Nephron (organoid): ENCODE results near the gene USH2A.

Source experiments
- H3K27ac Mint-ChIP-seq, 3 experiments: 2 replicates each; pipeline ENCODE4 v1.8.0; 2020; ENCODE audit warnings: mixed read lengths in 3 of 3, mild to moderate bottlenecking in 2 of 3, moderate library complexity in 1 of 3
- H3K27me3 Mint-ChIP-seq: 2 replicates; pipeline ENCODE4 v1.8.0; 2021; ENCODE audit warnings: low read depth, mild to moderate bottlenecking, moderate library complexity, mixed read lengths
- H3K36me3 Mint-ChIP-seq: 2 replicates; pipeline ENCODE4 v1.8.0; 2020; ENCODE audit warnings: low read depth, mixed read lengths
- H3K4me1 Mint-ChIP-seq: 2 replicates; pipeline ENCODE4 v1.8.0; 2020; ENCODE audit warnings: mixed read lengths
- H3K4me3 Mint-ChIP-seq, 3 experiments: 2 replicates each; pipeline ENCODE4 v1.8.0; 2020; ENCODE audit warnings: mild to moderate bottlenecking in 3 of 3, mixed read lengths in 3 of 3, moderate library complexity in 2 of 3
- H3K9me3 Mint-ChIP-seq: 2 replicates; pipeline ENCODE4 v1.8.0; 2020; ENCODE audit warnings: mixed read lengths
- CTCF ChIP-seq, 3 experiments: fragments of 200-600 bp; sonication (generic); IDR thresholded peaks; one replicate each; pipeline ENCODE4 v1.5.0; 2021; ENCODE audit warnings: antibody characterized with exemption in 3 of 3; ENCODE audit not compliant: unreplicated experiment in 3 of 3

Gene USH2A

GRCh38 chr1:215825056-215825455, 598.2 kb downstream of the USH2A start:
- Mint-ChIP-seq H3K27me3 (no peaks in the 10 kb centered on the region), H3K9me3 (peaks cover 12% of the 10 kb centered on the region), H3K27ac (no peak overlapping the region), H3K4me1 (no peaks in the 10 kb centered on the region), H3K4me3 (no peak overlapping the region), H3K36me3 (no peaks in the 10 kb centered on the region)
- no peak for TF ChIP-seq CTCF (IDR thresholded peaks at IDR 0.05; ENCODE audit: unreplicated experiment in 3 of 3)

GRCh38 chr1:215824245-215824644, 599.0 kb downstream of the USH2A start:
- Mint-ChIP-seq H3K9me3 (peaks cover 10% of the 10 kb centered on the region), H3K4me1 (no peaks in the 10 kb centered on the region), H3K27ac (no peak overlapping the region), H3K4me3 (no peak overlapping the region), H3K36me3 (no peaks in the 10 kb centered on the region), H3K27me3 (no peaks in the 10 kb centered on the region)
- peak; percentile 14 to 37 (median 20) for TF ChIP-seq CTCF (IDR thresholded peaks at IDR 0.05; ENCODE audit: unreplicated experiment in 3 of 3)

GRCh38 chr1:215819114-215819513, 604.1 kb downstream of the USH2A start:
- no peaks in the 10 kb centered on the region for H3K27me3 Mint-ChIP-seq
- no peaks in the 10 kb centered on the region for H3K4me1 Mint-ChIP-seq
- TF ChIP-seq CTCF (IDR thresholded peaks at IDR 0.05; ENCODE audit: unreplicated experiment in 3 of 3): no peak
- no peak overlapping the region for H3K27ac Mint-ChIP-seq
- H3K9me3 Mint-ChIP-seq: peaks cover 9% of the 10 kb centered on the region
- no peak overlapping the region for H3K4me3 Mint-ChIP-seq
- H3K36me3 Mint-ChIP-seq: no peaks in the 10 kb centered on the region

- Mint-ChIP-seq H3K4me1 (no peaks in the 10 kb centered on the region), H3K27me3 (no peaks in the 10 kb centered on the region), H3K36me3 (no peaks in the 10 kb centered on the region), H3K9me3 (peaks cover 14% of the 10 kb centered on the region), H3K27ac (no peak overlapping the region), H3K4me3 (no peak overlapping the region)
- TF ChIP-seq CTCF (IDR thresholded peaks at IDR 0.05; ENCODE audit: unreplicated experiment in 3 of 3): no peak
Measured at GRCh38 chr1:215807911-215808436, 615.3 kb downstream of the USH2A start.

GRCh38 chr1:215807218-215807617, 616.0 kb downstream of the USH2A start:
- Mint-ChIP-seq H3K27me3 (no peaks in the 10 kb centered on the region), H3K4me3 (no peak overlapping the region), H3K4me1 (no peaks in the 10 kb centered on the region), H3K9me3 (peaks cover 7% of the 10 kb centered on the region), H3K36me3 (no peaks in the 10 kb centered on the region), H3K27ac (no peak overlapping the region)
- no peak for TF ChIP-seq CTCF (IDR thresholded peaks at IDR 0.05; ENCODE audit: unreplicated experiment in 3 of 3)

GRCh38 chr1:215797859-215798258, 625.4 kb downstream of the USH2A start:
- no peaks in the 10 kb centered on the region for H3K36me3 Mint-ChIP-seq
- no peak overlapping the region for H3K4me3 Mint-ChIP-seq
- TF ChIP-seq CTCF (IDR thresholded peaks at IDR 0.05; ENCODE audit: unreplicated experiment in 3 of 3): no peak
- H3K4me1 Mint-ChIP-seq: no peaks in the 10 kb centered on the region
- peaks cover 3% of the 10 kb centered on the region for H3K9me3 Mint-ChIP-seq
- H3K27ac Mint-ChIP-seq: no peak overlapping the region
- H3K27me3 Mint-ChIP-seq: no peaks in the 10 kb centered on the region
